ENCODE measurements around the gene RPS6KL1.

Gene RPS6KL1

GRCh38 chr14:74856366-74856765 lies 66.7 kb downstream of the RPS6KL1 start:
- no peaks in the 10 kb centered on the region for H4K20me1 ChIP-seq (ENCODE audit: insufficient read depth, low read length)
- H3K4me1 ChIP-seq (ENCODE audit: insufficient read depth, low read length), result no peaks in the 10 kb centered on the region
- no peak overlapping the region for H3K9ac ChIP-seq (ENCODE audit: low read depth, low read length)
- DNase-seq, result no peak
- no peak for ATAC-seq (ENCODE audit: insufficient read depth, low read depth)
- no peaks in the 10 kb centered on the region for H3K9me3 ChIP-seq (ENCODE audit: insufficient read depth, low read length, severe bottlenecking)
- H2AFZ ChIP-seq (ENCODE audit: low read depth, low read length), result no peak overlapping the region
- no peaks in the 10 kb centered on the region for H3K27me3 ChIP-seq (ENCODE audit: insufficient read depth, low read length, poor library complexity)
- no peak overlapping the region for H3K4me2 ChIP-seq (ENCODE audit: insufficient read depth, low read length)
- H3K4me3 ChIP-seq (ENCODE audit: low read depth in 1 of 2, low read length in 2 of 2), result no peak overlapping the region
- H3K36me3 ChIP-seq (ENCODE audit: insufficient read depth, low read length), result peaks cover 8% of the 10 kb centered on the region; the same call in 1 of the 2 replicates
- H3K27ac ChIP-seq (ENCODE audit: low read length), result no peak overlapping the region
- TF ChIP-seq EZH2 (IDR thresholded peaks at IDR 0.05; ENCODE audit: borderline replicate concordance, low read depth, low read length, severe bottlenecking) (no peak), CTCF (IDR thresholded peaks at IDR 0.05; ENCODE audit: borderline replicate concordance, extremely low read depth, low read length, poor library complexity, severe bottlenecking) (no peak)
- no peaks in the 10 kb centered on the region for H3K79me2 ChIP-seq (ENCODE audit: insufficient read depth, low read length)

- no peaks in the 10 kb centered on the region for H3K79me2 ChIP-seq (ENCODE audit: insufficient read depth, low read length)
- no peak overlapping the region for H2AFZ ChIP-seq (ENCODE audit: low read depth, low read length)
- H3K36me3 ChIP-seq (ENCODE audit: insufficient read depth, low read length), result peaks cover 8% of the 10 kb centered on the region; the same call in 1 of the 2 replicates
- H3K4me2 ChIP-seq (ENCODE audit: insufficient read depth, low read length), result no peak overlapping the region
- H4K20me1 ChIP-seq (ENCODE audit: insufficient read depth, low read length), result no peaks in the 10 kb centered on the region
- no peaks in the 10 kb centered on the region for H3K9me3 ChIP-seq (ENCODE audit: insufficient read depth, low read length, severe bottlenecking)
- H3K27me3 ChIP-seq (ENCODE audit: insufficient read depth, low read length, poor library complexity), result no peaks in the 10 kb centered on the region
- no peak overlapping the region for H3K4me3 ChIP-seq (ENCODE audit: low read depth in 1 of 2, low read length in 2 of 2)
- no peaks in the 10 kb centered on the region for H3K4me1 ChIP-seq (ENCODE audit: insufficient read depth, low read length)
- no peak overlapping the region for H3K27ac ChIP-seq (ENCODE audit: low read length)
- TF ChIP-seq CTCF (IDR thresholded peaks at IDR 0.05; ENCODE audit: borderline replicate concordance, extremely low read depth, low read length, poor library complexity, severe bottlenecking) (no peak), EZH2 (IDR thresholded peaks at IDR 0.05; ENCODE audit: borderline replicate concordance, low read depth, low read length, severe bottlenecking) (no peak)
- no peak overlapping the region for H3K9ac ChIP-seq (ENCODE audit: low read depth, low read length)
- ATAC-seq (ENCODE audit: insufficient read depth, low read depth) (no peak), DNase-seq (no peak)
These were observed 67.1 kb downstream of the RPS6KL1 start for GRCh38 chr14:74855945-74856344.

GRCh38 chr14:74855021-74855420 lies 68.0 kb downstream of the RPS6KL1 start:
- Histone ChIP-seq H3K4me1 (ENCODE audit: insufficient read depth, low read length) (no peaks in the 10 kb centered on the region), H3K9ac (ENCODE audit: low read depth, low read length) (no peak overlapping the region), H3K36me3 (ENCODE audit: insufficient read depth, low read length) (peaks cover 8% of the 10 kb centered on the region; the same call in 1 of the 2 replicates), H3K4me3 (ENCODE audit: low read depth in 1 of 2, low read length in 2 of 2) (no peak overlapping the region), H3K4me2 (ENCODE audit: insufficient read depth, low read length) (no peak overlapping the region), H4K20me1 (ENCODE audit: insufficient read depth, low read length) (no peaks in the 10 kb centered on the region), H3K9me3 (ENCODE audit: insufficient read depth, low read length, severe bottlenecking) (no peaks in the 10 kb centered on the region), H2AFZ (ENCODE audit: low read depth, low read length) (no peak overlapping the region), H3K27ac (ENCODE audit: low read length) (no peak overlapping the region), H3K27me3 (ENCODE audit: insufficient read depth, low read length, poor library complexity) (no peaks in the 10 kb centered on the region), H3K79me2 (ENCODE audit: insufficient read depth, low read length) (no peaks in the 10 kb centered on the region)
- no peak for DNase-seq
- TF ChIP-seq EZH2 (IDR thresholded peaks at IDR 0.05; ENCODE audit: borderline replicate concordance, low read depth, low read length, severe bottlenecking), result no peak
- TF ChIP-seq CTCF (IDR thresholded peaks at IDR 0.05; ENCODE audit: borderline replicate concordance, extremely low read depth, low read length, poor library complexity, severe bottlenecking), result no peak
- no peak for ATAC-seq (ENCODE audit: insufficient read depth, low read depth)

All from DND-41 (cell line).